ENCODE measurements around the gene CLPTM1L.
"Not testable (repeated sequence)": the region's sequence is repeated elsewhere in the genome, so short reads cannot be mapped to it uniquely, and the experiment has no call there.

Gene CLPTM1L

GRCh38 chr5:1288439-1289335 lies 56.2 kb downstream of the CLPTM1L start:
- DNase-seq: no peak
- TF ChIP-seq GATA1 (IDR thresholded peaks at IDR 0.05; ENCODE audit: low read depth, low read length) (no peak), POLR2A (IDR thresholded peaks at IDR 0.05; ENCODE audit: low read length) (no peak)

DNA sequence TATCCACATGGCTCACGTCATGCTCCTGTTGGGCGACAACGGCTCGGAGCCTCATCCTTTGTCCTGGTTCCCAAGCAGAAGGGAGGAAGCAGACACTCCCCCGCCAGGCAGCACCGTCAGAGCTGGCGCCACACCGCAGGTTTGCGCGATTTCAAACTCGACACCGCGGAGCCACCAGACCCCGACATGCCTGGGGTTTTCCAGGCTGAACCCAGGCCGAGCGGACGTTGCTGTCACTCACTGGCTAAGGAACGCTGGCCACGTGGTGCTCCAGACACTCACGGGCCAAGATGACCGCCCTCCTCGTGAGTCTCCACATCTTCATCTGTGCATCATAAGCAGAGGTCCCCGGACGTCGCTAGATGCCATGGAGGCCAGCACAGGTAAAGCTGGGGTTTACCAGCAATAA lies 59.0 kb downstream of the CLPTM1L start:
- no peak for DNase-seq
- TF ChIP-seq POLR2A (IDR thresholded peaks at IDR 0.05; ENCODE audit: low read length) (no peak), GATA1 (IDR thresholded peaks at IDR 0.05; ENCODE audit: low read depth, low read length) (no peak)

DNA sequence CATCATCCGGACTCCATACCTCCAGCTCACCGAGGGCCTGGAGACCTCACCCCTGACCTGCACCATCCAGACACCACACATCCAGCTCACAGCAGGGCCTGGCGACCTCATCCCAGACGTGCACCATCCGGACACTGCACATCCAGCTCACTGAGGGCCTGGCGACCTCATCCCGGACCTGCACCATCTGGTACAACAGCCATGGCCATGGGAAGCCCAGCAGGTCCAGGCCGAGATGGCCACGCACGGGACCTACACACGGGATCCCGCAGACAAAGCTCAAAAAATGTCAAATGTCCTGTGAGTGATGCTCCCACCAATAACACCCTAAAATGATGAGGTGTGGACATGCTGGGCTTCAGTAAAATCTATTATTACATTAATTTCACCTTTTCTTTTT lies 59.8 kb downstream of the CLPTM1L start:
- no peak for TF ChIP-seq POLR2A (IDR thresholded peaks at IDR 0.05; ENCODE audit: low read length)
- TF ChIP-seq GATA1 (IDR thresholded peaks at IDR 0.05; ENCODE audit: low read depth, low read length): no peak
- no peak for DNase-seq

- DNase-seq: not testable (repeated sequence)
These were observed 60.4 kb downstream of the CLPTM1L start for GRCh38 chr5:1284336-1284970.

GRCh38 chr5:1283729-1284041 lies 61.2 kb downstream of the CLPTM1L start:
- not testable (repeated sequence) for DNase-seq

DNA sequence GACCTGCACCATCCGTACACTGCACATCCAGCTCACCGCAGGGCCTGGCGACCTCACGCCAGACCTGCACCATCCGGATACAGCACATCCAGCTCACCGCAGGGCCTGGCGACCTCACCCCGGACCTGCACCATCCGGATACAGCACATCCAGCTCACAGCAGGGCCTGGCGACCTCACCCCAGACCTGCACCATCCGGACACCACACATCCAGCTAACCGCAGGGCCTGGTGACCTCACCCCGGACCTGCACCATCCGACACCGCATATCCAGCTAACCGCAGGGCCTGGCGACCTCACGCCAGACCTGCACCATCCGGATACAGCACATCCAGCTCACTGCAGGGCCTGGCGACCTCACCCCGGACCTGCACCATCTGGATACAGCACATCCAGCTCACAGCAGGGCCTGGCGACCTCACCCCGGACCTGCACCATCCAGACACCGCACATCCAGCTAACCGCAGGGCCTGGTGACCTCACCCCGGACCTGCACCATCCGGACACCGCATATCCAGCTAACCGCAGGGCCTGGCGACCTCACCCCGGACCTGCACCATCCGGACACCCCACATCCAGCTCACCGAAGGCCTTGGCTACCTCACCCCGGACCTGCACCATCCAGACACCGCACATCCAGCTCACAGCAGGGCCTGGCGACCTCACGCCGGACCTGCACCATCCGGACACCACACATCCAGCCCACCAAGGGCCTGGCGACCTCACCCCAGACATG lies 61.7 kb downstream of the CLPTM1L start:
- DNase-seq: not testable (repeated sequence)

GRCh38 chr5:1282131-1282992 lies 62.5 kb downstream of the CLPTM1L start:
- DNase-seq: no peak
- TF ChIP-seq GATA1 (IDR thresholded peaks at IDR 0.05; ENCODE audit: low read depth, low read length) (no peak), POLR2A (IDR thresholded peaks at IDR 0.05; ENCODE audit: low read length) (no peak)

DNA sequence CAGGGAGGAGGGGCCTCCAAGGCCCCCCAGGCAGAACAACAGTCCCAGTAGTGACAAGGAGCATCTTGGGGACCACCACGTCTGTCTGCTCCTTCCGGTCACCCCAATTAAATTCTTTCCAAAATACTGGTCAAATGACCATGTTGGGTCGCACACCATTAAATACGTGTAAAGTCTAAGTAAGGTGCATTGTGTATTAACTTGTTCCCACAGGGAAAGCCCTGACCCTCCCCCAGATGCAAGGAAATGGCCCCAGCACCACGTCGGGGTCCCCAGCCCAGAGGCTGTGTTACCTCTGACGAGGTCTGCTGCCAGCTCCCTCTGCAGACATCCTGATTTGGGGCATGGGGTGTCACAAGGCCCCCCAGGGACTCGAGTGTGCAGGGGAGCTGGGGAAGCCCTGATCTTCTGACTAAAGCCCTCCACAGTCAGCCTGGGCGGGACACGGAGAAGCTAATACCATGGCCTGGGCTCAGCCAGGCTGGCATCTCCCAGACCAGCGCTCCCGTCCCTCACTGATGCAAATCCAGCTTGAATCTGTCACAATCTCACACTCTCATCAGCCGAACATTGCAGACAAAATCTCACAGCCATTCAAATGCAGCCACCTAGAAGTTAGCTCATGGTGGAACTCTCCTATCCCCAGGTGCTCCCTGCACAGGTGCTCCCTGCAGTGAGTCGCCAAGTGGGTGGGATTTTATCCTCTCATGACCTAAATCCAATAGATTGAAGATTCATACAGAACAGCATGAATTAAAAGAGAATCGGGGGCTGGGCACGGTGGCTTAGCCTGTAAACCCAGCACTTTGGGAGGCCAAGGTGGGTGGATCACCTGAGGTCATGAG lies 63.6 kb downstream of the CLPTM1L start:
- no peak for DNase-seq
- no peak for TF ChIP-seq POLR2A (IDR thresholded peaks at IDR 0.05; ENCODE audit: low read length)
- no peak for TF ChIP-seq GATA1 (IDR thresholded peaks at IDR 0.05; ENCODE audit: low read depth, low read length)

DNA sequence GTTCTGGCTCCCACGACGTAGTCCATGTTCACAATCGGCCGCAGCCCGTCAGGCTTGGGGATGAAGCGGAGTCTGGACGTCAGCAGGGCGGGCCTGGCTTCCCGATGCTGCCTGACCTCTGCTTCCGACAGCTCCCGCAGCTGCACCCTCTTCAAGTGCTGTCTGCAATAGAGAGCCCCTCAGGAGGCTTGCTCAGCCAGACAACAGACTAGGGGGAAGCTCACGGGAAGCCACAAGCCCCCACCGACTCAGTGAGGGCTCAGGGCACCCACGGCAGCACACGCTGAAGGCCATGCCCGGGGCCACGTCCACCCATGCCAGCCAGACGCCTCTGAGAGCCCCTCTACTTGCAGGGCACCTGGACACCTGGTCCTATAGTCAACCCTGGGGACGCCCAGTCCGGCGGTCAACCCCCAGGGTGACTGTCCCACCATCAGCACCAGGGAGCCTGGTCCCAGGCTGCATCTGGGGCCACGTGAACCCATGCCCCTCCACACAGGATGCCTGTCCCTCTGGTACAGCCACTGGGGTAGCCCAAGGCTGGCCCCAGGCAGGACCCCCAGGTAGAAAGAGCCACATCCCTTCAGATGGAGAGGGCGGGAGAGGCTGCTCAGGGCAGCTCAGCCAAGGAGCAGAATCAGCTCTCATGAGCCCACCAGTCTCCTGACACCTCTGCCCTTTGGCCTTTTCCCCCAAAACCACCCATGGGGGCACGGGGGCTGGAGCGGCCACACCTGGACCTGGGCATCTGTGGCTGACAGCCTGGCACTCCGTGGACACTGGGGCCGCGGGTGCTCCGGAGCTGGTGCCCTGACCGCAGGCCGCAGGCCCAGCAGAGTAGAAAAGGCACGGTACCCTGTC lies 64.5 kb downstream of the CLPTM1L start:
- TF ChIP-seq GATA1 (IDR thresholded peaks at IDR 0.05; ENCODE audit: low read depth, low read length): no peak
- TF ChIP-seq POLR2A (IDR thresholded peaks at IDR 0.05; ENCODE audit: low read length): no peak
- DNase-seq: no peak

DNA sequence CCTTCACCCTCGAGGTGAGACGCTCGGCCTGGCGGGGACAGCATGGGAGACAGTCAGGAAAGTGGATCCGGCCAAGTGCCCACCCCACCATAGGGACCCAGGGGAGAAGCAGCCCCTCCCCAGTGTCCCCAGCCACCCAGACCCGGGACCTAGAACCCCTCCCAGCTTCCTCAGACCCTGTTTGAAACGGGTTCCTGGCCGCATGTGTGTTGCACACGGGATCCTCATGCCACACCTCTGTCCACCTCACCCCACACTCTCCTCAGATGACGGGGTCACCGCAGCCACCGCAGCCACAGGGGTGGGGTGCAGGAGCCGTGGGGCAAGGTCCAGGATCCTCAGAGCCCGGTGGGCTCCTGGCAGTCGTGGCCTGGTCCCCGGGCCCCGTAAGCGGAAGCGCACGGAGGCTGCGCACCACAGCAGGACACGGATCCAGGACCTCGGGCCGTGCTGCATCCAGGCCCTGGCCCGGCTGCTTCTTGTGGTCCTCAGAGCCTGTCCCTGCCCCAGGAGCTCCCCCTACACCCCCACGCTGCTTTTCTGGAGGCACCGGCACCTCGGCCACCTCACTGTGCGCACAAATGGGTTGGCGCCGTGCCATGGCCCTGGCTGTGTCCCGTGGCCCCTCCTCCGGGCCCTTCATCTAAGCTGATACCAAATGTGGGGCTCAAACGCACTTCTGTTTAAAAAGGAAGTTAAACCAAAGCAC lies 65.3 kb downstream of the CLPTM1L start:
- DNase-seq: no peak

DNA sequence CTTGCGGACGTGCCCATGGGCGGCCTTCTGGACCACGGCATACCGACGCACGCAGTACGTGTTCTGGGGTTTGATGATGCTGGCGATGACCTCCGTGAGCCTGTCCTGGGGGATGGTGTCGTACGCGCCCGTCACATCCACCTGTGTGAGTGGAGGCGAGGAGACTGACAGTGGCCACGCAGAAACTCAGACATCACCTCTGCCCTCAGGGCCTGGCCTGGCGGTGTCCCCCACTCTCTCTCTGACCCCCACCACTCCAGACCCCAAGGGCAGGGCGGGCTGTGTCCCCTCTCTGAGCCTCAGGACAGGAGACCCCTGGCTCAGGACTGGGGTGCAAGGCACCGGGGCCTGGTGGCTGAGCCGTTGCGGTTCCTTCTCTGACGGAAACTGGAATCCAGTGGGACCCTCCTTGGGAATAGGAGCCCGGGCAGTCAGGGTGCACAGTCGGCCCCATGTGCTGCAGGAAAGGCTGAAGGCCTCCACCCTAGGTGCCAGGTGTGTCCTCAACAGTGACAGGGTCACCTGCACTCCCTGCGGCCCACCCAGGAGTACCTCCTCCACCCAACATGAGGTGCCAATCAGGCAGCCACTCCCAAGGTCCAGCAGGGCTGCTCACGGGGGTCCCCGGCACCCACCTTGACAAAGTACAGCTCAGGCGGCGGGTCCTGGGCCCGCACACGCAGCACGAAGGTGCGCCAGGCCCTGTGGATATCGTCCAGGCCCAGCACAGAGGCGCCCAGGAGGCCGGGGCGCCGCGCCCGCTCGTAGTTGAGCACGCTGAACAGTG lies 66.0 kb downstream of the CLPTM1L start:
- DNase-seq: no peak
- TF ChIP-seq POLR2A (IDR thresholded peaks at IDR 0.05; ENCODE audit: low read length): no peak

More for the DNA sequence above, 65.3 kb downstream of the CLPTM1L start:
- TF ChIP-seq POLR2A (IDR thresholded peaks at IDR 0.05; ENCODE audit: low read length) (no peak), GATA1 (IDR thresholded peaks at IDR 0.05; ENCODE audit: low read depth, low read length) (no peak)
